Thoracic aorta (tissue), 2 donors: ENCODE data around the gene NABP2. TPM values are rescaled to one million over a fixed set of nuclear protein-coding genes. Genes with fewer than 3 reads are reported as not detected.

Experiments used
- ATAC-seq: fragments of 150-250 bp; one replicate; pipeline ENCODE4 v1.8.0; 2017; ENCODE audit warnings: low read depth; ENCODE audit not compliant: insufficient number of reproducible peaks, low FRiP score
- DNase-seq: peaks from one replicate; pipeline ENCODE4 v3.0.0-alpha.2; 2020; ENCODE audit warnings: low spot score
- H3K27ac ChIP-seq, 2 donors: fragments of 200-600 bp; sonication (generic); 1 replicate in 1 of 2; 2 replicates in 1 of 2; pipeline ENCODE4 v1.5.1; 2016; ENCODE audit warnings: mild to moderate bottlenecking in 2 of 2, moderate library complexity in 2 of 2
- H3K27me3 ChIP-seq: fragments of 200-600 bp; sonication (generic); replicated peaks from 2 replicates; pipeline ENCODE4 v1.6.0; 2016; ENCODE audit warnings: mild to moderate bottlenecking; ENCODE audit not compliant: insufficient read depth
- H3K36me3 ChIP-seq: fragments of 200-600 bp; sonication (generic); one replicate; pipeline ENCODE4 v1.5.1; 2016
- H3K4me1 ChIP-seq, 2 donors: fragments of 200-600 bp; sonication (generic); 1 replicate in 1 of 2; 2 replicates in 1 of 2; pipeline versions ENCODE4 v1.5.1 to v1.6.0; 2016; ENCODE audit warnings: low read depth in 2 of 2, mild to moderate bottlenecking in 1 of 2; ENCODE audit not compliant: control insufficient read depth in 1 of 2
- H3K4me3 ChIP-seq: fragments of 200-600 bp; sonication (generic); 2 replicates; pipeline ENCODE4 v1.5.1; 2016; ENCODE audit warnings: mild to moderate bottlenecking
- H3K9me3 ChIP-seq: fragments of 200-600 bp; sonication (generic); 2 replicates; pipeline ENCODE4 v1.5.1; 2016
- total RNA-seq, 2 donors: library from RNA; depleted of rRNA; stranded (reverse); fragments of >200 nt; gene quantifications; one replicate each; pipeline versions ENCODE4 v1.1.0 to v1.2.3, GENCODE V29; 2016
- TF ChIP-seq, protein P1 (sequence below): fragments of 200-600 bp; sonication (generic); IDR thresholded peaks from one replicate; pipeline ENCODE4 v1.5.1; 2019; ENCODE audit warnings: antibody characterized with exemption

Gene NABP2
- total RNA-seq, 2 donors from 2014 or later = 8.7 to 17.2 TPM

DNA sequence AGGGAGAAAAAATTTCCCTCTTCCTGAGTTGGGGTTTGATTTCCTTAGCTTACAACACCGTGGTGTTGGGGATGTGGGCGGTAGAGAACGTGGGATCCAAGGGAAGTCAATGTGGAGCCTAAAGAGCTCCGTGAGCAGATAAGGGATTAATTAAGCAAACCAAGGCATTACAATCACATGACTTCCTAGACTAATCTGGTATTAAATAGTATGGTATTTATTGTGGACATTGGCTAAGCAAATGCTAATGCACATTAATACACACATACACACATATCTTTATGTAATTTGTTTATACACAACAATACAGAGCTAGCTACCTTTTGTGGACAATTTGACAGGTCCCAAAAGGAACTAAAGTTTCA is 1.6 kb upstream of the NABP2 start:
- H3K27me3 ChIP-seq = no peaks in the 10 kb centered on the region
- H3K27ac ChIP-seq = peak overlapping the region; percentile 96 to 99
- H3K9me3 ChIP-seq = no peaks in the 10 kb centered on the region
- no peaks in the 10 kb centered on the region for H3K36me3 ChIP-seq
- TF ChIP-seq, protein P1, sequence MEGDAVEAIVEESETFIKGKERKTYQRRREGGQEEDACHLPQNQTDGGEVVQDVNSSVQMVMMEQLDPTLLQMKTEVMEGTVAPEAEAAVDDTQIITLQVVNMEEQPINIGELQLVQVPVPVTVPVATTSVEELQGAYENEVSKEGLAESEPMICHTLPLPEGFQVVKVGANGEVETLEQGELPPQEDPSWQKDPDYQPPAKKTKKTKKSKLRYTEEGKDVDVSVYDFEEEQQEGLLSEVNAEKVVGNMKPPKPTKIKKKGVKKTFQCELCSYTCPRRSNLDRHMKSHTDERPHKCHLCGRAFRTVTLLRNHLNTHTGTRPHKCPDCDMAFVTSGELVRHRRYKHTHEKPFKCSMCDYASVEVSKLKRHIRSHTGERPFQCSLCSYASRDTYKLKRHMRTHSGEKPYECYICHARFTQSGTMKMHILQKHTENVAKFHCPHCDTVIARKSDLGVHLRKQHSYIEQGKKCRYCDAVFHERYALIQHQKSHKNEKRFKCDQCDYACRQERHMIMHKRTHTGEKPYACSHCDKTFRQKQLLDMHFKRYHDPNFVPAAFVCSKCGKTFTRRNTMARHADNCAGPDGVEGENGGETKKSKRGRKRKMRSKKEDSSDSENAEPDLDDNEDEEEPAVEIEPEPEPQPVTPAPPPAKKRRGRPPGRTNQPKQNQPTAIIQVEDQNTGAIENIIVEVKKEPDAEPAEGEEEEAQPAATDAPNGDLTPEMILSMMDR = no peak
- peak overlapping the region; percentile 86 for H3K4me3 ChIP-seq
- peaks cover 24 to 46% of the 10 kb centered on the region in 2 donors for H3K4me1 ChIP-seq
- no peak for DNase-seq
- ATAC-seq = no peak

DNA sequence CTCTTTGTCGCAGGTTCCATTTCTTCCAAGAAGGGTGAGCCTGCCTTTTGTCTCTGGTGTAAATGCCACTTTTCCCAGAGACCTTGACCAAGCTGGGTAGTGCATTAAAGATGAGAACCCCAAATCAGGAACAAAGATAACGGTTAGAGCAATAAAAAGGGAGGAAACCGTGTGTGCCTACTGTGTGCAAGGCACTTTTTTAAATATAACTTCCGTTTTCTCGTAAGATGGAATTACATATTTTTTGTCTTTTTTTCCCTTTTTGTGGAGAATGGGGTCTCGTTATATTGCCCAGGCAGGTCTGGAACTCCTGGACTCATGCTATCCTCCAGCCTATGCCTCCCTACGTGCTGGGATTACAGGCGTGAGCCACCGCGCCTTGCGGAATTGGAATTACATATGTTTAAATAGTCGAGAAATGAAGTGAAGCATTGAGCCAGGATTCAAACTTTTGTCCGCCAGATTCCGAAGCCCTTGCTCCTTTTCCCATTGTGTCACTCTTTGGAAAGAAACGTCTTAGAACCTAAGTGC is 506 bp upstream of the NABP2 start:
- H3K27ac ChIP-seq = peak overlapping the region; percentile 96 to 99
- no peaks in the 10 kb centered on the region for H3K9me3 ChIP-seq
- H3K27me3 ChIP-seq = no peaks in the 10 kb centered on the region
- DNase-seq (no peak), ATAC-seq (no peak)
- TF ChIP-seq, protein P1 = no peak
- no peaks in the 10 kb centered on the region for H3K36me3 ChIP-seq
- H3K4me1 ChIP-seq = peaks cover 24 to 43% of the 10 kb centered on the region in 2 donors
- H3K4me3 ChIP-seq = peak overlapping the region; percentile 73

- Histone ChIP-seq H3K27ac (peak overlapping the region; percentile 91 to 96), H3K36me3 (no peaks in the 10 kb centered on the region), H3K4me1 (peaks cover 20 to 35% of the 10 kb centered on the region in 2 donors), H3K27me3 (no peaks in the 10 kb centered on the region), H3K9me3 (no peaks in the 10 kb centered on the region), H3K4me3 (peak overlapping the region; percentile 73)
- TF ChIP-seq, protein P1 = no peak
- ATAC-seq = no peak
- DNase-seq = no peak
These were observed 812 bp downstream of the NABP2 start for GRCh38 chr12:56224954-56225353.

- TF ChIP-seq, protein P1 = no peak
These were observed 4.9 kb downstream of the NABP2 start for GRCh38 chr12:56229082-56229481.

DNA sequence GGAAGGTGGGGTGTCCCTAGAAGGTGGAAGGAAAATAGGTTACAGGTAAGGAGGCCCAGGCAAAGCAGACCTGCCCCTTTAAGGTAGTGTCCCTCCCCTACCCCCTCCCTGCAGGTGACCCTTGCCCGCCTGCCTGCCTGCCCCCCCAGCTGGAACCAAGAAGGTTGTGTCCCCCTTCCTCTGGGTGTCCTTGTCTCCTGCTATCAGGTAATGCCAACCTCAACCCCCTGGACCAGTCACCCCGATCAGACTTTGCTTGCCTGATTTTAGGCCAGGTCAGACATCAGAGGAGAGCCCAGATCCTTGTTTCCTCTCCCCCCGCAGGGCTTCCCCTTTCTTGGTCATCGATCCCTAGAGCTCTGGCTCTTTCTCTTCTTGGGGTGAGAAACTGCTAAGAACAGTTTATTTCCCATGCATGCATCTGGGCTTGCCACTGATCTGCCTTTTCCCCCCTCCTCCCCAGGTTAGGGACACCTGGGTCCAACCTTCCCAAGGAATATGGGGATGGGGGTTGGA is 5.8 kb downstream of the NABP2 start, which contains the start of gene SLC39A5:
Gene SLC39A5 (plus strand): TSS at position 136 of the 516 bp plus-strand sequence. CDS start 1,224 bp downstream, outside the sequence.
- Histone ChIP-seq H3K36me3 (no peaks in the 10 kb centered on the region), H3K27me3 (no peaks in the 10 kb centered on the region), H3K4me3 (no peak within 1 kb of the TSS), H3K27ac (no peak within 1 kb of the TSS), H3K9me3 (no peaks in the 10 kb centered on the region), H3K4me1 (peaks cover 0 to 6% of the 10 kb centered on the region in 2 donors)
- DNase-seq (no peak), ATAC-seq (no peak)
- TF ChIP-seq, protein P1 = no peak

More at GRCh38 chr12:56229082-56229481, 4.9 kb downstream of the NABP2 start:
- H3K36me3 ChIP-seq = no peaks in the 10 kb centered on the region
- no peaks in the 10 kb centered on the region for H3K9me3 ChIP-seq
- no peaks in the 10 kb centered on the region for H3K27me3 ChIP-seq
- no peak for DNase-seq
- H3K4me3 ChIP-seq = no peak overlapping the region
- H3K4me1 ChIP-seq = peaks cover 0 to 11% of the 10 kb centered on the region in 2 donors
- ATAC-seq = no peak
- no peak overlapping the region for H3K27ac ChIP-seq
